GM12891 (cell line): ENCODE results near the gene HOXD12.

Experiments
- DNase-seq: peaks from one replicate; pipeline ENCODE4 v3.0.0; 2011; ENCODE audit warnings: low spot score; ENCODE audit not compliant: insufficient read length
- FAIRE-seq: peaks from 2 replicates; lab custom pipeline; 2011; peaks lifted over from hg19 to GRCh38; lab: Jason Lieb, UNC
- PAX5 ChIP-seq: IDR thresholded peaks from 2 replicates; pipeline ENCODE4 v1.6.1; 2011; ENCODE audit warnings: low read length, moderate library complexity, mild to moderate bottlenecking; ENCODE audit not compliant: insufficient read depth, severe bottlenecking
- POLR2A ChIP-seq: IDR thresholded peaks from 2 replicates; pipeline ENCODE4 v1.6.1; 2011; ENCODE audit warnings: low read depth, low read length, control low read depth
- POLR2AphosphoS5 ChIP-seq: IDR thresholded peaks from 2 replicates; pipeline ENCODE4 v1.6.1; 2011; ENCODE audit warnings: low read depth, low read length, control low read depth
- POU2F2 ChIP-seq: IDR thresholded peaks from 2 replicates; pipeline ENCODE4 v1.6.1; 2011; ENCODE audit warnings: low read depth, mild to moderate bottlenecking, control low read depth, low read length, moderate library complexity
- SPI1 ChIP-seq: IDR thresholded peaks from 2 replicates; pipeline ENCODE4 v1.6.1; 2011; ENCODE audit warnings: low read depth, low read length, control low read depth
- TAF1 ChIP-seq: IDR thresholded peaks from 2 replicates; pipeline ENCODE4 v1.6.1; 2011; ENCODE audit warnings: low read depth, low read length, control low read depth

HOXD12 gene

DNA sequence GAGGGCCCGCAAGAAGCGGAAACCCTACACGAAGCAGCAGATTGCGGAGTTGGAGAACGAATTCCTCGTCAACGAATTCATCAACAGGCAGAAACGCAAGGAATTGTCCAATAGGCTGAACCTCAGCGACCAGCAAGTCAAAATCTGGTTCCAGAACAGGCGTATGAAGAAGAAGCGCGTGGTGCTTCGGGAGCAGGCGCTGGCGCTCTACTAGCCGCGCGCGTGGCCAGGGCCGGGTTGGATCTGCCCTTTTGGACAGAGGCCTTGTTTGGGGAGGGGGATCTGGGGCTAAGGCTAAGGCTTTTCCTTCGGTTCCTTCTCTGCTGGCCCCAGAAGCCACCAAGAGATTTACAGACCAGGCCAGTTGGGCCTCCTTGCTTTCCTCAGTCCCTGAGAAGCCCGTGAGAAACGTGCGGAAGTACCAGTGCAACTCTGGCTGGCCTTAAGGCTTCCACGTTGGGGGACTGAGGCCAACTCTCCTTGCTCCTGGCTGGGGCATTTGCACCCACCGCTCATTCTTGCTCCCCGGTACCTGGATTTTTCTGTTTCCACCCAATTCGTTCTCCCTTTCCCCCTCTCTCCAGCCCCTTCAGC lies 1.0 kb downstream of the HOXD12 start:
- DNase-seq (no peak), FAIRE-seq (no peak)
- TF ChIP-seq POU2F2 (no peak), SPI1 (no peak), TAF1 (no peak), POLR2A (no peak), PAX5 (no peak), POLR2AphosphoS5 (no peak)

DNA sequence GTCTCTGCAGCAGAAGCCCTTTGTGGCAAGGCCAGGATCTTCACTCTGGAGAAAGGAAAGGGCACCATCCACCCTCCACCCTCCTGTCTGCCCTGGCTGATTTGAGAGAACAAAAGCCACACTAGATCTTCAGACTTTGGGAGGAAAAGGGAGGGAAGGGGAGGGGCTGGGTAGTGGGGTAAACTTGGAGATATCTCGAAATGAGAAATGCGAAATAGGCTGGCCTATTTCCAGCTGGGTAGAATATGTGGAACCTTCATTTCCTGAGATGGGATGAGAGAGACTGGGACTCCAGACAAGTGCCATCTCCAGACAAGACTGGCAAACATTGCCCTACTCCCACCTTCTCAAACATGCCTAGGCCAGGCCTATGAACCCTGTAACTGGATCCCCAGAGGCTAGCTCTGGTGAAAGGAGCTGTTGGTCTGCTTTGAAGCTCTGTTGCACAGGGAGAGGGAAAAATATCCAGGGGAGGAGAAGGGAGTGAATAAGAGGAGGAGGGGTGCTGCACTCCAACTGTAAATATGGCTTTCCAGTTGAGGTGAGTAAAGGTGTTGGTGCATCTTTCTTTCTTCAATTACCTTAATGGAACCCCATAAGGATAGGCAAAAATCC lies 1.7 kb downstream of the HOXD12 start:
- DNase-seq (no peak), FAIRE-seq (no peak)
- no peak for TF ChIP-seq POLR2AphosphoS5
- no peak for TF ChIP-seq POLR2A
- TF ChIP-seq SPI1, result no peak
- TF ChIP-seq TAF1, result no peak
- TF ChIP-seq POU2F2, result no peak
- no peak for TF ChIP-seq PAX5

DNA sequence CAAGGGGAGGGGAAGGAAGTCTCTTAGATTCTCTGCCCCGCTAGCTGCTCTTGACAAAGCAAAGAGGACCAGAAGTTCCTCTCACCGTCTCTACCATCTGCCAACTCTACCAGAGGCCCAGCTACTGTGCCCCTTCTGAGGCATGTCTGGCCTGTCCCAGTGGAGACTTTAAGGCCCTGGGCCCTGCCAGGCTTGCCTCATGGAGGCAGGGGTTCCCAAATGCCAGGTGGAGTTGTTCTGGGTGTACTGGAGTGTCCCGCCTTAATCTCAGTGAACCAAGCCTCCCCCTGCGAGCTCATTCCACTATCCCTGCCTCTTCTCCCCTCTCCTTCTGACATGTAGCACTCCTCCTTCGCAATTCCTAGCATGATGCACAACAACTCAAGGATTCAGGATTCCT lies 2.2 kb downstream of the HOXD12 start:
- TF ChIP-seq POLR2AphosphoS5 (no peak), PAX5 (no peak), POLR2A (no peak), POU2F2 (no peak), SPI1 (no peak), TAF1 (no peak)
- DNase-seq (no peak), FAIRE-seq (no peak)

DNA sequence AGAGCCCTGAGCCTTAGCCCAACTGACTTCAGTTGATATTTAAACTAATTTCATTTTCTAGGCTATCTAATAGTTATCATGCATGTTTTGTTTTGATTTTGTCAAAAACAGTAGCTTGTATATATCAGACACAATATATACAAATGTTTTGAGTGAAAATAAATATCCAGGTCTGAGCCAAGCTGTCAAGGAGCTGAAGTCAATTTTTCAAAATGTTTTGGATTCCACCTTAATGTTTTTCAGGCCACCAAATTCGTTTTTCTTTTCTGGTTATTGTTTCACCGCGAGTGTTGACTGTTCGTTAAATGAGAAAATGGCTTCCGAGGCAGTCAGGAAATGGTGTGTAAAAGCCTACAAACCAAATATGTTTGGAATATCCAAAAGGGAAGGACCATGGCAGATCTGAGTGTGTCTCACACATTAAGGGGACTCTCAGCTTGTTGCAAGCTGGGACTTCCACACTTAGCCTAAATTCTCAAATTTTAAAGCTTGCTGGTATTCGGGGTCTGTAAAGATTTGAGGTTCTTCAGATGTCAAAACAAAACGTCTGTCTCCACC lies 2.8 kb downstream of the HOXD12 start:
- DNase-seq (no peak), FAIRE-seq (no peak)
- TF ChIP-seq TAF1, result no peak
- TF ChIP-seq SPI1, result no peak
- TF ChIP-seq PAX5, result no peak
- TF ChIP-seq POLR2AphosphoS5, result no peak
- no peak for TF ChIP-seq POU2F2
- no peak for TF ChIP-seq POLR2A

DNA sequence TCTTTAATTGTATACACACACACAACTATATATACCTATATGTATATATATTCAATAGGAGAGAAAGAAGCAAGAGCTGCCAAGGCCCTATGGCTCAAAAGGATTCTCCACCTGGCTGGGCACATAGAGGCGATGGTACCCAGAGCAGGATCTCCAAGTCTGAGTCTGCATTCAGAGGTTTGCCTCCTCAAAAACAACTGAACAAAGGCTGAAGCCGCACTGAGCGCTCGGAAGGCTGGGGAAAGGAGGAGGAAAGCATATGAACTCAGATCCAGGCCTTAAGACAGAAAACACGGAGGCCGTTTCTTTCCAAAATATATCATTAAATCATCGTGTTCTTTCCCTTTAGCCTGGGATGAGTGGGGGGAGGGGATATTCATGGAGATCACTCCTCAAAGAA lies 3.6 kb downstream of the HOXD12 start:
- no peak for TF ChIP-seq POU2F2
- no peak for TF ChIP-seq POLR2AphosphoS5
- TF ChIP-seq POLR2A, result no peak
- TF ChIP-seq TAF1, result no peak
- TF ChIP-seq SPI1, result no peak
- TF ChIP-seq PAX5, result no peak
- FAIRE-seq (no peak), DNase-seq (no peak)

DNA sequence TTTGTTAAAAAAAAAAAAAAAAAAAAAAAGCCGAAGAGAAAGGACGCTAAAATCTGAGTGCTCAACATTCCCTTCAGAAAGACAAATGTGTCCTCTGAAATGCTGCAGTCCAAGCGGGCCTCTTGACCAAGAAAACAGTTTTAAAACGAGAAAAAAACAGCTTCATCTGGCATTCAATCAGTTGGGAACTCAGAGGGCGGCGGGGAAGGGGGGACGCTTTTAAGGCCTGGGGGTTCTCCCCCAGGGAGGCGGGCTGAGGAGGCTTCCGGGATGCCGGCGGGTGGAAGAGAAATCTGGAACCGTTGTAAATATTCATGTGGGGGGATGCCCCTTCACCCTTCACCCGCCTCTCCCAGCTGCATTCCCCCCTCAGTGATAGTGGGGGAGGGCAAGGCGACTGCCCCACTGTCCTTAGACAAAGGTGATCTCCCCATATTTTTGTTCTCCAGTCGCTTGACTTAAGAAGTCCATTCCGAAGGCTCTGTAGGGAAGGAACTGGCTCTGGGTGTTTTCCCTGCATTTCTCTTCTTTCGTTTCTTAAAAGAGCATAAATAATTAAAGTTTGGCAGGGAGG lies 4.2 kb downstream of the HOXD12 start:
- TF ChIP-seq TAF1 (no peak), PAX5 (no peak), POU2F2 (no peak)
- FAIRE-seq (no peak), DNase-seq (no peak)

DNA sequence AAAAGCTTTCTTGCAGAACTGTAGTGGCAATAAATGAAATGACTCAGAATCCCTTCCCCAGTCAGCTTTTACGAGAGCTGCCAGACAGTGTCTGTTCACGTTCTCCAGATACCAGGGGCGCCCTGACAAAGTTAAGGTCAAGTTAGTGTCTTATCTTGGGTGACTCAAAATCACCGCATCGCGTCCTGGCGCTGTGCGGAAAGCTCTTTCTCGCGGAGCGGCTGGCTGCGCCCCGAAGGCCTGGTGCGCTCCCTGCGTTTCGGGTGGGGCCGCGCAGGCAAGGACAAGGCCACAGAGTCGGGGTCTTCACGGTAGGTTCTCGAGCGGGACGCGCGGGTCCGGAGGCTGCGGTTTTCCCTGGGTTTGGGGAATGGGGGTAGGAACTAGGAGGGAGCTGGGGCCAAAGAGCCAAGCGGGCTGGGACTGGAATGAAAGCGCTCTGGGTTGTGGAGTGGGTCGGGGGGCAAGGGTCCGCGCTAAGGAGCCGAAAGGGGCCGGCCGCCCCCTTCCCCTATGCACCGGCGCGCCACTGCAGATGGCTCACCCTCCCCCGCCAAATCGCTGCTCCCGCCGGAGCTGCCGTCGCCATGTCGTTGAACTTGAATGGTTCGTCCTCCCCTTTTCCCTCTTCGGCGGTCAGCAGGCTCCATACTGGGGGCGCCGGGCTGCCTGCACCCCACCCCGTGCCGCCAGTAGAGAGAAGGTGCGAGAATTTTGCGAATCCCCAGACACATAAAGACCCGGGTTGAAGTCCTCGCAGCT lies 4.9 kb downstream of the HOXD12 start:
- no peak for FAIRE-seq
- TF ChIP-seq POLR2A, result no peak
- no peak for DNase-seq

DNA sequence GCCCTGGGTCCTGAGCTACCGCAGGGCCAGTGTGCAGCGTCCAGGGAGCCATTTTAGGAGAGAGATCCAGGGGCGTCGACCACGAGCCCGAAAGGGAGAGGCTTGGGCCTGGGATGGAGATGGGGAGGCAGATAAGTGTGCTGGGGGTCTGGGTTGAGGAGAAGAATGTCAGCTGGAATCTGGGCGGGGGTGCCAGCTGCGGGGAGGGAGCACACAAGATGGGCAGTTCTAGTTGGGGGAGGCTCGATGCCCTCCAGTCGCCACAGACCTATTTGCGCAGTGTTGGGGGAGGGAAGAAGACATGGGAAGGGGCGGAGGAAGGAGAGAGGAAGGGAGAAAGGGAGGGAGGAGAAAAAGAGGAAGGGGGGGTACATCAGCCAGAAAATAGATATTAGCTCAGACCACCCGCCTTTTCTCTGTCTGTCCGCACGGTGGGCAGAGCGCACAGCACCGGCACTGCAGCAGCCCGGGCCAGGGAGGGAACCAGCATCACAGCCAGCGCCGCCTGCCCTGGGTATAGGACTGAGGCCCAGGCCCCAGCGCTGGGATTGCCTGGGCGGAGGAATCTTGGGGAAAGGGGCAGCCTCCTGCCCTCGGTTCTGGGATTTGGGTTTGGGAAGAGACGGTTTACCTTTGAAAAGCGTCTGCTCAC lies 5.6 kb downstream of the HOXD12 start:
- TF ChIP-seq POLR2A (no peak), PAX5 (no peak), POU2F2 (no peak), SPI1 (no peak)
- FAIRE-seq (no peak), DNase-seq (no peak)

DNA sequence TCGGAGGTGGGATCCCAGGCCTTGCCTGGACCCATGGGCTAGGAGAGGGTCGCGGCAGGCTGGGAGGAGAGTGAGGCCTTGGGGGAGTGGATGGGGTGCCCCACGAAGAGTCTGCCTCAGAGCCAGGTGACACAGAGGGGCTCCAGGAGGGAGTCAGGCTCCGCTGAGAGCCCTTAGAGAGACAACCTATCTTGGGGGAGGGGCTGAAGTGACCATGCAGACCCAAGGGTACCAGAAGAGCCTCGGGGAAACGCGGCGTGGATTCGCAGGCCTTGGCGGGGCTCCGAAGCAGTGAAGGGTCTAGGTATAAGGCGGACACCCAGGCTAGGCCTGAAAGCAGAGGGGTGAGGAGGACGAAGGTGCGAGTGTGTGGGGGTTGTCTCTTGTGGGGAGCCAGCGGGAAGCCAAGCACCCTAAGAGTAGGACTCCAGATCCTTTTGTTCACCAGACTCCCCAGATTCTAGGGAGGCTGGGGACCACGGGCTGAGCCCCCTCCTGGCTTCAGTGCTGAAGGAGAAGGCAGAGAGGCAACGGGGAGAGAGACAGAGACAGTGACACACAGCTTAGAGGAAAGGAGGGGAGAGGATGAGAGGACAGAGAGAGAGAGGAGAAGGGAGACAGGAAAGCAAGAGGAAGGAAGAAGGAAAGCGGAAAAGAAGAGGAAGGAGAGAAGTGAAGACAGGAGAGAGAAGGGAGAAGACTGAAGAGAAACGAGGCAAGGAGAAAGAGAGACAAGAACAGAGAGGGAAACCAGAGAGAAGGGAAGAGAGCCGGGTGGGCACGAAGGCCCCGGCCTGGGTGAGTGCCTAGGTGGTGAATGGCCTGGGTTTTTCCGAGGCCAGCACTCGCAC lies 6.4 kb downstream of the HOXD12 start:
- FAIRE-seq (no peak), DNase-seq (no peak)
- no peak for TF ChIP-seq TAF1
- no peak for TF ChIP-seq SPI1
- TF ChIP-seq POLR2A, result no peak
- TF ChIP-seq POLR2AphosphoS5, result no peak
